Keratinocyte (primary cell): ENCODE measurements around the gene CACNA2D2. TPM values are rescaled to one million over a fixed set of nuclear protein-coding genes. Genes with fewer than 3 reads are reported as not detected.

Experiments
- DNase-seq: peaks from one replicate; pipeline ENCODE4 v3.0.0-alpha.2; 2011; ENCODE audit warnings: low read depth, missing footprints, low spot score
- FAIRE-seq: peaks from 2 replicates; lab custom pipeline; 2011; peaks lifted over from hg19 to GRCh38; lab: Jason Lieb, UNC
- H2AFZ ChIP-seq: 2 replicates; pipeline ENCODE4 v1.6.0; 2012; ENCODE audit warnings: low read length, control low read depth, inconsistent platforms; ENCODE audit not compliant: control insufficient read depth
- H3K27ac ChIP-seq: 2 replicates; pipeline ENCODE4 v1.5.1; 2011; ENCODE audit warnings: low read length; ENCODE audit not compliant: control insufficient read depth, insufficient read depth
- H3K27me3 ChIP-seq: 3 replicates; pipeline ENCODE4 v1.6.0; 2011; ENCODE audit warnings: low read length; ENCODE audit not compliant: control insufficient read depth, insufficient read depth; ENCODE audit errors: extremely low read depth
- H3K36me3 ChIP-seq, 2 experiments: 2 replicates in 1 of 2; 3 replicates in 1 of 2; pipeline ENCODE4 v1.5.1; 2011; ENCODE audit warnings: low read length in 2 of 2, mild to moderate bottlenecking in 1 of 2; ENCODE audit not compliant: control insufficient read depth in 2 of 2, insufficient read depth in 2 of 2; ENCODE audit errors: extremely low read depth in 1 of 2
- H3K4me1 ChIP-seq: 3 replicates; pipeline ENCODE4 v1.5.1; 2011; ENCODE audit warnings: low read length; ENCODE audit not compliant: control insufficient read depth, insufficient read depth; ENCODE audit errors: extremely low read depth
- H3K4me2 ChIP-seq: 3 replicates; pipeline ENCODE4 v1.6.0; 2011; ENCODE audit warnings: low read depth, low read length; ENCODE audit not compliant: control insufficient read depth, insufficient read depth; ENCODE audit errors: extremely low read depth
- H3K4me3 ChIP-seq, 3 experiments: fragments of 200-600 bp in 1 of 3; sonication (generic) in 1 of 3; 2 replicates in 2 of 3; 3 replicates in 1 of 3; pipeline ENCODE4 v1.5.1; 2011 to 2016; ENCODE audit warnings: low read length in 3 of 3, mild to moderate bottlenecking in 3 of 3, control low read depth in 2 of 3, inconsistent platforms in 1 of 3, low read depth in 1 of 3, mixed read lengths in 1 of 3, mixed run types in 1 of 3, moderate library complexity in 1 of 3; ENCODE audit not compliant: control insufficient read depth in 2 of 3, insufficient read depth in 2 of 3; ENCODE audit errors: extremely low read depth in 1 of 3
- H3K79me2 ChIP-seq: 2 replicates; pipeline ENCODE4 v1.6.0; 2012; ENCODE audit warnings: low read length; ENCODE audit not compliant: control insufficient read depth, insufficient read depth
- H3K9ac ChIP-seq: 3 replicates; pipeline ENCODE4 v1.6.0; 2011; ENCODE audit warnings: low read length; ENCODE audit not compliant: control insufficient read depth, insufficient read depth; ENCODE audit errors: extremely low read depth
- H3K9me1 ChIP-seq: 3 replicates; pipeline ENCODE4 v1.6.0; 2011; ENCODE audit warnings: low read length; ENCODE audit not compliant: control insufficient read depth, insufficient read depth; ENCODE audit errors: extremely low read depth
- H3K9me3 ChIP-seq: 2 replicates; pipeline ENCODE4 v1.5.1; 2012; ENCODE audit warnings: low read depth, low read length; ENCODE audit not compliant: control insufficient read depth
- H4K20me1 ChIP-seq: 3 replicates; pipeline ENCODE4 v1.6.0; 2011; ENCODE audit warnings: low read length; ENCODE audit not compliant: control insufficient read depth, insufficient read depth; ENCODE audit errors: extremely low read depth
- EZH2 ChIP-seq: IDR thresholded peaks from one replicate; pipeline ENCODE4 v1.6.1; 2012; ENCODE audit warnings: inconsistent platforms, mild to moderate bottlenecking, low read length, moderate library complexity
- dilution Hi-C: fragments of 300-500 bp; cut with MboI; formaldehyde crosslinking; loops from one replicate; pipeline ENCODE4 v1.7.0; 2020; ENCODE audit warnings: low sequenced_read_pairs; ENCODE audit not compliant: extremely low pct_ligation_motif_present
- polyA plus RNA-seq, 5 experiments: library from polyadenylated mRNA; depleted of rRNA in 3 of 5; stranded (reverse) in 3 of 5; stranded (forward) in 1 of 5; unstranded in 1 of 5; fragments of >200 nt; gene quantifications; 1 replicate in 1 of 5; 2 replicates in 3 of 5; 3 replicates in 1 of 5; pipeline versions ENCODE4 v1.2.1 to v1.2.3, GENCODE V29; 2011 to 2012; ENCODE audit warnings: missing spikeins in 2 of 5, low read depth in 1 of 5, low replicate concordance in 1 of 5
- TF ChIP-seq, protein P1 (sequence below), 3 experiments: IDR thresholded peaks in 1 of 3; conservative IDR thresholded peaks in 1 of 3; optimal IDR thresholded peaks in 1 of 3; 2 replicates in 2 of 3; 3 replicates in 1 of 3; pipeline versions ENCODE3 to v1.5.1; 2011; ENCODE audit warnings: low read length in 3 of 3, mild to moderate bottlenecking in 3 of 3, moderate library complexity in 2 of 3, control low read depth in 1 of 3, inconsistent platforms in 1 of 3; ENCODE audit not compliant: insufficient read depth in 2 of 3; ENCODE audit errors: extremely low read depth in 1 of 3

CACNA2D2 gene
- polyA plus RNA-seq, 1 donor (not counting 4 experiments of a cell fraction or from before 2014, with no cell fraction given), result 0.04 TPM

DNA sequence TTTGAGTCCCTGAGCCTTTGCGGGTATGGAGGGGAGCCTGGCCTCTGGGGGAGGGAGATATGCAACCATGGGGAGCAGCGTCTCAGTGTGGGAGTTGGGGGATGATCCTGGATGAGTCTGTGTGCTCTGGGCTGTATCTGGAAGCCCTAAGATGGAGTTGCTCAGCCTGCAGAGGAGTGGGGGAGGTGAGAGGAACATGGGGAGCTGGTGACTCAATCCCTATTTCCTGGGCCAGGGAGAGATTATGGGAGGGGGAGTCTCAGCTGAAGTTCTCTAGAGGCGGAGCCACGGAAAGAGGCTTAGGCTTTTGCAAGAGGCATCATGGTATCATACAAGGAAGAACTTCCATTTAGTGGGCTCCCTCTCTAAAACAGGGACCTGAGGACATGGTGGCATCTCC is 84.6 kb downstream of the CACNA2D2 start:
- no peaks in the 10 kb centered on the region for H3K79me2 ChIP-seq
- peaks cover 6% of the 10 kb centered on the region for H3K27me3 ChIP-seq
- H3K9me3 ChIP-seq, result no peaks in the 10 kb centered on the region
- TF ChIP-seq, protein P1, sequence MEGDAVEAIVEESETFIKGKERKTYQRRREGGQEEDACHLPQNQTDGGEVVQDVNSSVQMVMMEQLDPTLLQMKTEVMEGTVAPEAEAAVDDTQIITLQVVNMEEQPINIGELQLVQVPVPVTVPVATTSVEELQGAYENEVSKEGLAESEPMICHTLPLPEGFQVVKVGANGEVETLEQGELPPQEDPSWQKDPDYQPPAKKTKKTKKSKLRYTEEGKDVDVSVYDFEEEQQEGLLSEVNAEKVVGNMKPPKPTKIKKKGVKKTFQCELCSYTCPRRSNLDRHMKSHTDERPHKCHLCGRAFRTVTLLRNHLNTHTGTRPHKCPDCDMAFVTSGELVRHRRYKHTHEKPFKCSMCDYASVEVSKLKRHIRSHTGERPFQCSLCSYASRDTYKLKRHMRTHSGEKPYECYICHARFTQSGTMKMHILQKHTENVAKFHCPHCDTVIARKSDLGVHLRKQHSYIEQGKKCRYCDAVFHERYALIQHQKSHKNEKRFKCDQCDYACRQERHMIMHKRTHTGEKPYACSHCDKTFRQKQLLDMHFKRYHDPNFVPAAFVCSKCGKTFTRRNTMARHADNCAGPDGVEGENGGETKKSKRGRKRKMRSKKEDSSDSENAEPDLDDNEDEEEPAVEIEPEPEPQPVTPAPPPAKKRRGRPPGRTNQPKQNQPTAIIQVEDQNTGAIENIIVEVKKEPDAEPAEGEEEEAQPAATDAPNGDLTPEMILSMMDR (optimal IDR thresholded peaks at IDR 0.05 in 1 of 3, IDR thresholded peaks at IDR 0.05 in 1 of 3, conservative IDR thresholded peaks at IDR 0.05 in 1 of 3; ENCODE audit: extremely low read depth in 1 of 3, insufficient read depth in 2 of 3, low read length in 3 of 3), result no peak
- TF ChIP-seq EZH2, result no peak
- H2AFZ ChIP-seq, result no peak overlapping the region
- H3K9me1 ChIP-seq, result no peaks in the 10 kb centered on the region
- H3K4me2 ChIP-seq, result no peak overlapping the region
- no peak overlapping the region for H3K4me3 ChIP-seq
- dilution Hi-C loops, result no loop called here
- DNase-seq (no peak), FAIRE-seq (no peak)
- no peak overlapping the region for H3K9ac ChIP-seq
- H3K27ac ChIP-seq, result no peak overlapping the region
- peaks cover 2% of the 10 kb centered on the region for H3K4me1 ChIP-seq
- no peaks in the 10 kb centered on the region for H3K36me3 ChIP-seq
- H4K20me1 ChIP-seq, result no peaks in the 10 kb centered on the region

DNA sequence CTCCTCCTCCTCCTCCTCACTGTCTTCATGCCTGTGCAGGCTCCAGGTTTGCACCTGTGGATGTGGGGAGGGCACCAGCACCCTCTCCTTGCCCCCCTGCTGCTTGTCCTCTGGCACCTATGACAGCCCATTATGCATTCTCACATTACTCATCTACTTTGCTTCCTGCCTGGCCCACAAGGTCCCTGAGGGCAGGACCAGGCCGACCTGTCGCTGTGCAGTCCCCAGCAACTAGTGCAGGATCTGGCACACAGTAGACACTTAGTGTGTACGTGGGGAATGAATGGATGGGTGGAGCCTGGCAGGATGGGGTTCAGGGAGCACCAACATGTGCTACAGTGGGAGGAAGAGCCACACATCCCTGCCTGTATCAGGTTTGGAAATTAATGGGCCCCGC is 85.8 kb downstream of the CACNA2D2 start:
- Histone ChIP-seq H3K4me1 (peaks cover 2% of the 10 kb centered on the region), H3K79me2 (no peaks in the 10 kb centered on the region), H2AFZ (no peak overlapping the region), H3K9me3 (no peaks in the 10 kb centered on the region), H3K4me2 (no peak overlapping the region), H3K9me1 (no peaks in the 10 kb centered on the region), H3K27me3 (peaks cover 11% of the 10 kb centered on the region), H4K20me1 (no peaks in the 10 kb centered on the region), H3K27ac (no peak overlapping the region), H3K36me3 (no peaks in the 10 kb centered on the region), H3K4me3 (no peak overlapping the region), H3K9ac (no peak overlapping the region)
- no peak for DNase-seq
- TF ChIP-seq, protein P1 (optimal IDR thresholded peaks at IDR 0.05 in 1 of 3, IDR thresholded peaks at IDR 0.05 in 1 of 3, conservative IDR thresholded peaks at IDR 0.05 in 1 of 3; ENCODE audit: extremely low read depth in 1 of 3, insufficient read depth in 2 of 3, low read length in 3 of 3), result no peak
- no peak for TF ChIP-seq EZH2
- no peak for FAIRE-seq
- dilution Hi-C loops, result no loop called here
